ENCODE results near the gene IGFL4.
A peak's percentile ranks its signal among the peaks of the same experiment; 100 is the strongest.

IGFL4 gene

GRCh38 chr19:46060012-46060411, 19.2 kb upstream of the IGFL4 start:
- DNase-seq, result no peak

GRCh38 chr19:46058778-46059177, 18.0 kb upstream of the IGFL4 start:
- DNase-seq, result no peak

GRCh38 chr19:46056536-46056935, 15.7 kb upstream of the IGFL4 start:
- no peak for DNase-seq

GRCh38 chr19:46052896-46053295, 12.1 kb upstream of the IGFL4 start:
- DNase-seq, result no peak

- DNase-seq, result no peak
These were observed 8.8 kb upstream of the IGFL4 start for GRCh38 chr19:46049597-46049996.

- DNase-seq, result no peak
These were observed 2.7 kb upstream of the IGFL4 start for GRCh38 chr19:46043519-46043918.

- DNase-seq, result no peak
These were observed 1.6 kb upstream of the IGFL4 start for GRCh38 chr19:46042252-46042883.

- no peak for DNase-seq
These were observed 677 bp downstream of the IGFL4 start for GRCh38 chr19:46040125-46040524.

- DNase-seq, result no peak
These were observed 4.1 kb downstream of the IGFL4 start for GRCh38 chr19:46036744-46037128.

- DNase-seq, result no peak
These were observed 4.6 kb downstream of the IGFL4 start for GRCh38 chr19:46035986-46036743.

- DNase-seq, result no peak
These were observed 5.3 kb downstream of the IGFL4 start for GRCh38 chr19:46035546-46035945.

- DNase-seq, result no peak
These were observed 7.4 kb downstream of the IGFL4 start for GRCh38 chr19:46033401-46033800.

GRCh38 chr19:46032597-46033025, 8.2 kb downstream of the IGFL4 start:
- no peak for DNase-seq

- no peak for DNase-seq
These were observed 8.8 kb downstream of the IGFL4 start for GRCh38 chr19:46031781-46032596.

GRCh38 chr19:46030812-46031550, 9.8 kb downstream of the IGFL4 start:
- no peak for DNase-seq

GRCh38 chr19:46025835-46026234, 15.0 kb downstream of the IGFL4 start:
- DNase-seq, result peak; percentile 69

GRCh38 chr19:46023311-46023779, 17.5 kb downstream of the IGFL4 start:
- peak; percentile 15 for DNase-seq

- DNase-seq, result no peak
These were observed 18.1 kb downstream of the IGFL4 start, which contains the start of gene PGLYRP1 for GRCh38 chr19:46022431-46023310. Gene PGLYRP1, minus strand, starts transcription at chr19:46023053. Its CDS starts 32 bp downstream, at chr19:46023021.

- DNase-seq, result no peak
These were observed 18.8 kb downstream of the IGFL4 start for GRCh38 chr19:46022061-46022430.

GRCh38 chr19:46021531-46022041, 19.2 kb downstream of the IGFL4 start:
- no peak for DNase-seq

- DNase-seq, result no peak
These were observed 20.0 kb downstream of the IGFL4 start for GRCh38 chr19:46020819-46021125.

- DNase-seq, result no peak
These were observed 21.5 kb downstream of the IGFL4 start for GRCh38 chr19:46019270-46019669.
